GM12878 (cell line): Measurements from ENCODE around the gene XRRA1. TPM values are rescaled to one million over a fixed set of nuclear protein-coding genes. Genes with fewer than 3 reads are reported as not detected.

Experiments used
- ATAC-seq: fragments of 200-7000 bp; cut with Tn5 transposase; 3 replicates; pipeline ENCODE4 v1.9.1; 2020; ENCODE audit warnings: mild to moderate bottlenecking, moderate library complexity
- BruUV-seq: library from RNA; stranded (reverse); fragments of 400-500 nt; replicated peaks from 2 replicates; lab custom pipeline; 2021; lab: Mats Ljungman, UMichigan
- CTCF ChIA-PET: fragments of 300-600 bp; sonication (Branson Sonifier 250); formaldehyde crosslinking; extraction: SDS; loops from one replicate; lab custom pipeline; 2021; ENCODE audit warnings: inconsistent platforms; lab: Yijun Ruan, JAX
- POLR2A ChIA-PET: fragments of 350-600 bp; formaldehyde crosslinking; extraction: SDS; loops from one replicate; lab custom pipeline; 2021; ENCODE audit warnings: inconsistent platforms; lab: Charles Lee
- RAD21 ChIA-PET: fragments of 300-600 bp; sonication (Branson Sonifier 250); formaldehyde crosslinking; loops from one replicate; lab custom pipeline; 2023; ENCODE audit warnings: antibody characterized with exemption; ENCODE audit not compliant: unreplicated experiment; lab: Charles Lee
- SMC1A ChIA-PET: fragments of 300-600 bp; sonication (Branson Sonifier 250); formaldehyde crosslinking; loops from one replicate; lab custom pipeline; 2023; ENCODE audit not compliant: unreplicated experiment, uncharacterized antibody; lab: Charles Lee
- DNase-seq: peaks from one replicate; pipeline ENCODE4 v3.0.0-alpha.2; 2011; ENCODE audit warnings: low read depth, low spot score
- FAIRE-seq: peaks from 3 replicates; lab custom pipeline; 2011; peaks lifted over from hg19 to GRCh38; lab: Jason Lieb, UNC
- H2AFZ ChIP-seq: 2 replicates; pipeline ENCODE4 v1.6.0; 2011; ENCODE audit warnings: low read depth, low read length, control low read depth; ENCODE audit not compliant: control insufficient read depth
- H3K27ac ChIP-seq: 2 replicates; pipeline ENCODE4 v1.5.1; 2011; ENCODE audit warnings: control low read depth; ENCODE audit not compliant: control insufficient read depth, insufficient read depth
- H3K27me3 ChIP-seq, 2 experiments: replicated peaks in 1 of 2; 2 replicates each; pipeline versions ENCODE4 v1.6.0 to v1.6.1; 2011; ENCODE audit warnings: low read length in 1 of 2; ENCODE audit not compliant: control insufficient read depth in 2 of 2, insufficient read depth in 2 of 2
- H3K36me3 ChIP-seq, 2 experiments: 2 replicates each; pipeline ENCODE4 v1.5.1; 2011; ENCODE audit warnings: low read length in 1 of 2; ENCODE audit not compliant: control insufficient read depth in 2 of 2, insufficient read depth in 2 of 2
- H3K4me1 ChIP-seq: 2 replicates; pipeline ENCODE4 v1.6.1; 2011; ENCODE audit warnings: mild to moderate bottlenecking, low read length, moderate library complexity, mixed read lengths; ENCODE audit not compliant: control insufficient read depth, insufficient read depth
- H3K4me2 ChIP-seq: 2 replicates; pipeline ENCODE4 v1.6.0; 2011; ENCODE audit warnings: control low read depth; ENCODE audit not compliant: control insufficient read depth, insufficient read depth
- H3K4me3 ChIP-seq: fragments of 200-600 bp; sonication (generic); 2 replicates; pipeline ENCODE4 v1.5.1; 2016
- H3K79me2 ChIP-seq: 2 replicates; pipeline ENCODE4 v1.6.0; 2011; ENCODE audit warnings: low read length; ENCODE audit not compliant: control insufficient read depth, insufficient read depth
- H3K9ac ChIP-seq: 2 replicates; pipeline ENCODE4 v1.8.0; 2011; ENCODE audit warnings: low read length, control low read depth, mixed read lengths; ENCODE audit not compliant: control insufficient read depth, insufficient read depth
- H3K9me3 ChIP-seq: replicated peaks from 3 replicates; pipeline ENCODE4 v1.5.1; 2011; ENCODE audit warnings: mild to moderate bottlenecking, low read length; ENCODE audit not compliant: control insufficient read depth, insufficient read depth
- H4K20me1 ChIP-seq: 2 replicates; pipeline ENCODE4 v1.6.0; 2011; ENCODE audit not compliant: control insufficient read depth, insufficient read depth
- ATF2 ChIP-seq: IDR thresholded peaks from 2 replicates; pipeline ENCODE4 v1.6.1; 2012; ENCODE audit warnings: low read length, inconsistent platforms
- EP300 ChIP-seq, 2 experiments: fragments of 150-350 bp in 1 of 2; IDR thresholded peaks; 2 replicates each; pipeline ENCODE4 v1.6.1; 2011 to 2012; ENCODE audit warnings: low read depth in 2 of 2, low read length in 2 of 2, borderline replicate concordance in 1 of 2, improper control_type of control experiment in 1 of 2, inconsistent platforms in 1 of 2; ENCODE audit not compliant: control insufficient read depth in 1 of 2
- ETV6 ChIP-seq, 2 experiments: fragments of 450-650 bp in 1 of 2; IDR thresholded peaks in 1 of 2; conservative IDR thresholded peaks in 1 of 2; 2 replicates each; pipeline ENCODE4 v1.6.1; 2014; ENCODE audit warnings: antibody characterized with exemption in 1 of 2, borderline replicate concordance in 1 of 2, low read depth in 1 of 2, mild to moderate bottlenecking in 1 of 2, moderate library complexity in 1 of 2
- GATAD2B ChIP-seq: fragments of 450-650 bp; conservative IDR thresholded peaks from 2 replicates; pipeline ENCODE4 v1.6.1; 2017; ENCODE audit warnings: low read depth, mild to moderate bottlenecking, moderate library complexity
- HDAC6 ChIP-seq: fragments of 200-600 bp; sonication (generic); IDR thresholded peaks from one replicate; pipeline ENCODE4 v1.8.0; 2017; ENCODE audit warnings: antibody characterized with exemption; ENCODE audit not compliant: unreplicated experiment
- PML ChIP-seq: IDR thresholded peaks from 2 replicates; pipeline ENCODE4 v1.6.1; 2012; ENCODE audit warnings: low read length, inconsistent platforms
- RCOR1 ChIP-seq: conservative IDR thresholded peaks from 2 replicates; pipeline ENCODE4 v1.6.1; 2012; ENCODE audit warnings: low read depth, low read length, improper control_type of control experiment
- SMAD1 ChIP-seq: fragments of 450-650 bp; IDR thresholded peaks from 2 replicates; pipeline ENCODE4 v1.6.1; 2018; ENCODE audit warnings: mild to moderate bottlenecking, low read depth; ENCODE audit not compliant: partially characterized antibody
- WRNIP1 ChIP-seq: IDR thresholded peaks from 2 replicates; pipeline ENCODE4 v1.6.1; 2011; ENCODE audit warnings: low read depth, low read length, improper control_type of control experiment, borderline replicate concordance
- ZBTB11 ChIP-seq: fragments of 450-650 bp; formaldehyde crosslinking; IDR thresholded peaks from 2 replicates; pipeline ENCODE4 v1.5.0; 2022; ENCODE audit warnings: mild to moderate bottlenecking, missing genetic modification characterization
- ZNF24 ChIP-seq: fragments of 450-650 bp; IDR thresholded peaks from 2 replicates; pipeline ENCODE4 v1.6.1; 2017; ENCODE audit warnings: antibody characterized with exemption, mild to moderate bottlenecking
- ZNF592 ChIP-seq: fragments of 450-650 bp; IDR thresholded peaks from 2 replicates; pipeline ENCODE4 v1.6.1; 2017; ENCODE audit warnings: mild to moderate bottlenecking, moderate library complexity
- WGBS: methylation state at CpG from one replicate; pipeline ENCODE4 v1.1.6; 2016; ENCODE audit warnings: low lambda C conversion rate; ENCODE audit not compliant: insufficient replicate concordance, insufficient coverage; ENCODE audit errors: missing lambda C conversion rate; 5-methylcytosine and 5-hydroxymethylcytosine counted together
- in situ Hi-C: fragments of 300-500 bp; cut with MboI; formaldehyde crosslinking; loops from 9 replicates; pipeline ENCODE4 v1.14.3; 2018; ENCODE audit warnings: mixed read lengths
- intact Hi-C: fragments of 100-400 bp; cut with micrococcal nuclease; formaldehyde crosslinking; loops from one replicate; pipeline ENCODE4 v1.14.2; 2022; ENCODE audit not compliant: unreplicated experiment
- polyA plus RNA-seq, 11 experiments: library from polyadenylated mRNA; depleted of rRNA in 4 of 11; unstranded in 6 of 11; stranded (reverse) in 5 of 11; fragments of >200 nt; fragmentation: Nextera tagmentation in 4 of 11; fragmentation: Illumina TruSeq in 1 of 11; extraction: Ambion mirVana in 4 of 11; extraction: Trizol in 1 of 11; gene quantifications; 1 replicate in 1 of 11; 2 replicates in 10 of 11; pipeline versions ENCODE4 v1.2.1 to v1.2.3, GENCODE V29; 2011 to 2016; ENCODE audit warnings: inconsistent platforms in 2 of 11, missing spikeins in 2 of 11, low read depth in 1 of 11
- total RNA-seq, 4 experiments: library from RNA; depleted of rRNA in 3 of 4; stranded (reverse); fragments of >200 nt in 3 of 4; fragmentation: Illumina TruSeq in 1 of 4; extraction: Trizol in 1 of 4; gene quantifications; 2 replicates each; pipeline versions ENCODE4 v1.2.1 to v1.2.3, GENCODE V29; 2013 to 2021

Gene XRRA1
- total and polyA plus RNA-seq, 10 of the 15 experiments (the other 5 are each of a cell fraction or from before 2014, with no cell fraction given): 2.5 to 8.8 (median 4.6) TPM

GRCh38 chr11:74853223-74853622, 95.7 kb downstream of the XRRA1 start:
- in situ Hi-C loops (no loop called here), intact Hi-C loops (no loop called here)
- no peak overlapping the region for H3K4me3 ChIP-seq
- H3K9me3 ChIP-seq: no peaks in the 10 kb centered on the region
- H4K20me1 ChIP-seq: no peaks in the 10 kb centered on the region
- TF ChIP-seq EP300 (IDR thresholded peaks at IDR 0.05; ENCODE audit: borderline replicate concordance in 1 of 2, control insufficient read depth in 1 of 2, low read depth in 2 of 2, low read length in 2 of 2): no peak
- TF ChIP-seq PML: no peak
- TF ChIP-seq HDAC6: no peak
- TF ChIP-seq WRNIP1: no peak
- no peak for TF ChIP-seq ZNF24
- TF ChIP-seq ZNF592: no peak
- TF ChIP-seq ETV6 (conservative IDR thresholded peaks at IDR 0.05 in 1 of 2, IDR thresholded peaks at IDR 0.05 in 1 of 2; ENCODE audit: borderline replicate concordance in 1 of 2, low read depth in 1 of 2): no peak
- no peak for TF ChIP-seq ZBTB11 (CRISPR knock-in tag)
- TF ChIP-seq GATAD2B: no peak
- no peak for TF ChIP-seq ATF2
- no peak for TF ChIP-seq SMAD1
- no peak for TF ChIP-seq RCOR1
- H3K9ac ChIP-seq: no peak overlapping the region
- POLR2A ChIA-PET: interaction anchor here (0.6 kb wide), 1 partner anchor 70 kb away, joined by 6 read pairs; no protein-coding TSS in a partner anchor
- no peaks in the 10 kb centered on the region for H3K27me3 ChIP-seq
- BruUV-seq: no TSS peak
- H2AFZ ChIP-seq: no peak overlapping the region
- ATAC-seq: no peak
- CTCF ChIA-PET: no interaction called here
- no peaks in the 10 kb centered on the region for H3K79me2 ChIP-seq
- WGBS: 96% methylated on average over 4 of the region's 4 CpGs
- RAD21 ChIA-PET: no interaction called here
- peaks cover 0 to 14% of the 10 kb centered on the region in 2 experiments; a peak in 2 of 4 replicates for H3K36me3 ChIP-seq
- no peak for DNase-seq
- no peak overlapping the region for H3K4me2 ChIP-seq
- SMC1A ChIA-PET: no interaction called here
- no peaks in the 10 kb centered on the region for H3K4me1 ChIP-seq
- H3K27ac ChIP-seq: no peak overlapping the region
- no peak for FAIRE-seq
